ENCODE data around the gene IGSF3.

DNA sequence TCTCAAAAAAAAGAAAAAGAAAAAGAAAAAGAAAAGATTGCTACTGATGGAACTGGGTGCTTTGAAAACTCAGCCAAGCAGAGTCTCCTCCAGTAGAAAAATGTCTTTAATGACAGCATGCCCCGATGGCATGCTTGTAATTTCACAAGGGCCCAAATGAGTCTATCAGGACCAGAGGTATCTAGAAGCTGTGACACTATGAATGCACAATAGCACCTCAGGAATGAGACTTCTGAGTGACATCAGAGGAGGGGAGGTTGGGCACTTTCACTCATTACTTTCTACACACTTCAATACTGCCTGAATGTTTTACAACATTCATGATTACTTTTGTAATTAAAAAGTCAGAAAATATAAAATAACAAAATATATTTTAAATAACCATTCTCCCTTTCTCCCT, 81.6 kb downstream of the IGSF3 start:
- TF ChIP-seq, protein P1, sequence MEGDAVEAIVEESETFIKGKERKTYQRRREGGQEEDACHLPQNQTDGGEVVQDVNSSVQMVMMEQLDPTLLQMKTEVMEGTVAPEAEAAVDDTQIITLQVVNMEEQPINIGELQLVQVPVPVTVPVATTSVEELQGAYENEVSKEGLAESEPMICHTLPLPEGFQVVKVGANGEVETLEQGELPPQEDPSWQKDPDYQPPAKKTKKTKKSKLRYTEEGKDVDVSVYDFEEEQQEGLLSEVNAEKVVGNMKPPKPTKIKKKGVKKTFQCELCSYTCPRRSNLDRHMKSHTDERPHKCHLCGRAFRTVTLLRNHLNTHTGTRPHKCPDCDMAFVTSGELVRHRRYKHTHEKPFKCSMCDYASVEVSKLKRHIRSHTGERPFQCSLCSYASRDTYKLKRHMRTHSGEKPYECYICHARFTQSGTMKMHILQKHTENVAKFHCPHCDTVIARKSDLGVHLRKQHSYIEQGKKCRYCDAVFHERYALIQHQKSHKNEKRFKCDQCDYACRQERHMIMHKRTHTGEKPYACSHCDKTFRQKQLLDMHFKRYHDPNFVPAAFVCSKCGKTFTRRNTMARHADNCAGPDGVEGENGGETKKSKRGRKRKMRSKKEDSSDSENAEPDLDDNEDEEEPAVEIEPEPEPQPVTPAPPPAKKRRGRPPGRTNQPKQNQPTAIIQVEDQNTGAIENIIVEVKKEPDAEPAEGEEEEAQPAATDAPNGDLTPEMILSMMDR (IDR thresholded peaks at IDR 0.05; ENCODE audit: low read depth, low read length) = no peak
- TF ChIP-seq POLR2A (IDR thresholded peaks at IDR 0.05; ENCODE audit: extremely low read depth, insufficient read length) = no peak
